ENCODE data around the gene CRCP. TPM values are rescaled to one million over a fixed set of nuclear protein-coding genes. Genes with fewer than 3 reads are reported as not detected.

The CRCP gene
- total and polyA plus RNA-seq, 10 donors: 11.5 to 46.2 (median 41.7) TPM

DNA sequence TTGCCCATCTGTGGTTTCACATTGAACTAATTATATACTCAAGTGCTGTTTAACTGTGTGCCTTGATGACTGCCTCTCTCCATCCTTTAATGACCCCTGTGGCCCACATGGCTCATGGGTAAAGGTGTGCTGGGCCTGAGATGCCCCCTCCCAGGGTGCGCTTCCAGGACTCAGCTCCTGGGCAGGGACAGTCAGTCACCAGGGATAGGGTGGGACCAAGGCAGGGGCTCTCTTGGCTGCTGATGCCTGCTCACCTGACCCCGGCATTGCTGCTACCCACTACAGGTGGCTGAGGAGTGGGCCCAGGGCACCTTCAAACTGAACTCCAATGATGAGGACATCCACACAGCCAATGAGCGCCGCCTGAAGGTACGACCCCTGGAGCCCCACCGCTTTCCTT lies 32.6 kb upstream of the CRCP start:
- TF ChIP-seq, protein P1, sequence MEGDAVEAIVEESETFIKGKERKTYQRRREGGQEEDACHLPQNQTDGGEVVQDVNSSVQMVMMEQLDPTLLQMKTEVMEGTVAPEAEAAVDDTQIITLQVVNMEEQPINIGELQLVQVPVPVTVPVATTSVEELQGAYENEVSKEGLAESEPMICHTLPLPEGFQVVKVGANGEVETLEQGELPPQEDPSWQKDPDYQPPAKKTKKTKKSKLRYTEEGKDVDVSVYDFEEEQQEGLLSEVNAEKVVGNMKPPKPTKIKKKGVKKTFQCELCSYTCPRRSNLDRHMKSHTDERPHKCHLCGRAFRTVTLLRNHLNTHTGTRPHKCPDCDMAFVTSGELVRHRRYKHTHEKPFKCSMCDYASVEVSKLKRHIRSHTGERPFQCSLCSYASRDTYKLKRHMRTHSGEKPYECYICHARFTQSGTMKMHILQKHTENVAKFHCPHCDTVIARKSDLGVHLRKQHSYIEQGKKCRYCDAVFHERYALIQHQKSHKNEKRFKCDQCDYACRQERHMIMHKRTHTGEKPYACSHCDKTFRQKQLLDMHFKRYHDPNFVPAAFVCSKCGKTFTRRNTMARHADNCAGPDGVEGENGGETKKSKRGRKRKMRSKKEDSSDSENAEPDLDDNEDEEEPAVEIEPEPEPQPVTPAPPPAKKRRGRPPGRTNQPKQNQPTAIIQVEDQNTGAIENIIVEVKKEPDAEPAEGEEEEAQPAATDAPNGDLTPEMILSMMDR (IDR thresholded peaks at IDR 0.05 in 8 of 11, conservative IDR thresholded peaks at IDR 0.05 in 3 of 11): no peak
- TF ChIP-seq POLR2A (IDR thresholded peaks at IDR 0.05) (no peak), POLR2AphosphoS5 (IDR thresholded peaks at IDR 0.05) (no peak)

DNA sequence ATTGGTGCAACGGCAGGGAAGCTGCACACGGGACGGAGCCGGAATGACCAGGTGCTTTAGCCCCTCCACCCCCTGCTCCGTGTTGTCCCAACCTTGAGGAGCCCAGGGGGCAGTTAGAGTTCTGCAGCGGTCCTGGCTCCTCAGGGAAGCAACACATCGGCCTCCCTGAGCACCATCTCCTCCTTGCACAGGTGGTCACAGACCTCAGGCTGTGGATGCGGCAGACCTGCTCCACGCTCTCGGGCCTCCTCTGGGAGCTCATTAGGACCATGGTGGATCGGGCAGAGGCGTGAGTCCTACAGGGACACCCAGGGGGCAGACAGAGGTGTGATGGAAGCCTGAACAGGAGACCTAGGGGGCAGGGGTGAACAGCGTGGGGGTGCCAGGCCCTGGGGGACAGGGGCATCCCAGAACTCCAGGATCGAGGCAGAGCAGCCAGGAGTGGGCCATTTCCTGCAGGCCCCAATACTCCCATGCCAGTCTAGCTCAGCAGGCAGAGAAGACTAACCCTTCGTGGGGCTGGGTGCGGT lies 31.7 kb upstream of the CRCP start:
- peak; percentile 60 for DNase-seq
- peaks cover 0 to 97% (median 42%) of the 10 kb centered on the region in 6 donors for H3K36me3 ChIP-seq

More for the DNA sequence above, 32.6 kb upstream of the CRCP start:
- H3K9me3 ChIP-seq: no peaks in the 10 kb centered on the region
- peaks cover under 1 to 13% (median 4%) of the 10 kb centered on the region in 6 donors for H3K4me1 ChIP-seq
- H3K36me3 ChIP-seq: peaks cover 0 to 90% (median 42%) of the 10 kb centered on the region in 6 donors
- 94 to 98% (median 96%) methylated on average over 6 of the region's 6 CpGs for WGBS, 5 donors
- intact Hi-C loops (cut with DNase I; ENCODE audit: low total_unique reads): no loop called here
- H3K27ac ChIP-seq: no peak overlapping the region
- no peaks in the 10 kb centered on the region for H3K27me3 ChIP-seq (replicated peaks in 1 of 7)
- no peak overlapping the region for H3K4me3 ChIP-seq
- DNase-seq: peak; percentile 24

DNA sequence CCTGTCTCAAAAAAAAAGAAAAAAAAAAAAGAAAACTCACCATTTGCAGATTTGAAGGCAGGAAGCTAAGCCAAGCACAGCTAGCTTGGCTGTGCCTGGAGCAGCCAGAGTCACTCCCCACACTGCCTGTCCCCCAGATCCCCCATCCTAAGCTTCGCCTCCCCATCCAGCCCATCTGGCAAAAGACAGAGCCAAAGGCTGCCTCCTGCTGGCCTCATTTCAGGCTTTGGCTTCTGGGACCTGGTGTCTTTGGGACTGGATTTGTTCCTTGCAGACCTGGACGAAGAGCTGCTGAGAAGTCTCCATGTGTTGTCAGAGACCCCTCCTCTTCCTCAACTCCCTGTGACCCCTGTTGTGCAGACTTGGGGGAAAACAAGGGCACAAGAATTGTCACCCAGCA lies 31.0 kb upstream of the CRCP start:
- Histone ChIP-seq H3K4me3 (no peak overlapping the region), H3K4me1 (no peaks in the 10 kb centered on the region), H3K27me3 (replicated peaks in 1 of 7) (no peaks in the 10 kb centered on the region), H3K36me3 (peaks cover 0 to 98% (median 42%) of the 10 kb centered on the region in 6 donors), H3K27ac (no peak overlapping the region), H3K9me3 (no peaks in the 10 kb centered on the region)
- intact Hi-C loops (cut with DNase I; ENCODE audit: low total_unique reads): no loop called here
- WGBS, 5 donors: 87 to 100% (median 89%) methylated on average over 2 of the region's 2 CpGs
- TF ChIP-seq POLR2AphosphoS5 (IDR thresholded peaks at IDR 0.05) (no peak), POLR2A (IDR thresholded peaks at IDR 0.05) (no peak)
- TF ChIP-seq, protein P1 (IDR thresholded peaks at IDR 0.05 in 8 of 11, conservative IDR thresholded peaks at IDR 0.05 in 3 of 11): no peak
- peak; percentile 41 for DNase-seq

More for the DNA sequence above, 31.7 kb upstream of the CRCP start:
- H3K4me1 ChIP-seq: peaks cover 0 to 4% (median 0%) of the 10 kb centered on the region in 6 donors
- H3K27ac ChIP-seq: no peak overlapping the region
- TF ChIP-seq POLR2AphosphoS5 (IDR thresholded peaks at IDR 0.05): no peak
- TF ChIP-seq POLR2A (IDR thresholded peaks at IDR 0.05): no peak
- TF ChIP-seq, protein P1 (IDR thresholded peaks at IDR 0.05 in 8 of 11, conservative IDR thresholded peaks at IDR 0.05 in 3 of 11): no peak
- no peaks in the 10 kb centered on the region for H3K27me3 ChIP-seq (replicated peaks in 1 of 7)
- no peaks in the 10 kb centered on the region for H3K9me3 ChIP-seq
- H3K4me3 ChIP-seq: no peak overlapping the region
- intact Hi-C loops (cut with DNase I; ENCODE audit: low total_unique reads): no loop called here
- WGBS, 5 donors: 91 to 98% (median 96%) methylated on average over 14 to 16 of the region's 16 CpGs

DNA sequence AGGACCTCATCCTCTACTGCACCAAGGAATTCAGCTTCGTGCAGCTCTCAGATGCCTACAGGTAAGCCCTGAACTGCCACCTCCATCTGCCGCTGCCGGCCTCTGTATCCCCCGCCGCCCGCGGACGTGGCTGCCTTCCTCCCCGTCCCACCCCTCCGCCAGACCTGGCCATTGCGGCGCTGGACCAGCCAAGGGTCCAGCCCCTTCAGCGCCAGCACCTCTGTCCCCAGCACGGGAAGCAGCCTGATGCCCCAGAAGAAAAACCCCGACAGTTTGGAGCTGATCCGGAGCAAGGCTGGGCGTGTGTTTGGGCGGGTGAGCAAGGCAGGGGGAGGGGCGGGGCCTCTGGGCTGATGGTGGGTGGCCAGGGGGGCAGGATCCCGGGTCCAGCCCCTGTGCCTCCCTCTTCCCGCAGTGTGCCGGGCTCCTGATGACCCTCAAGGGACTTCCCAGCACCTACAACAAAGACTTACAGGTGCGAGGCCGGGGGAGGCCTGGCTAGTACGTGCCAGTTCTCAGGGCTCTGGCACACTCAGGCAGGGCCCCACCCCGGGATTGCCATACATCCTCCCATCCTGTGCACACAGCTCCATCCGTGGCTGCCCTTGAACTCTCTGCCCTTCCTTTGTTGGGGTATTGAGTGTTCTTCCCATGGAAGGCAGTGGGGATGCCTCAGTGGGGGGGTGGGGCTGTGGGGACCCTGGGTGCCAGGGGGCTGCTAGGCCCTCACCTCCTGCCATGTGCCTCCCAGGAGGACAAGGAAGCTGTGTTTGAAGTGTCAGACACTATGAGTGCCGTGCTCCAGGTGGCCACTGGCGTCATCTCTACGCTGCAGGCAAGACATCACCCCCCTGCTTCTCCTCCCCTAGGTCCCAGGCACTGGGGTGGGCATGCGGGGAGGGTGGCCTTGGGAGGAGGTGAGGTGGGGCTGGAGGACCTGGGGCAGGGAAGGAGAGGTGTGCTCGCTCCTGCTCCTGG lies 25.5 kb upstream of the CRCP start:
- intact Hi-C loops (cut with DNase I; ENCODE audit: low total_unique reads): no loop called here
- Histone ChIP-seq H3K27ac (peak overlapping the region in 1 of 8 donors; percentile 24), H3K4me1 (no peaks in the 10 kb centered on the region), H3K36me3 (peaks cover 0 to 94% (median 34%) of the 10 kb centered on the region in 6 donors), H3K4me3 (no peak overlapping the region), H3K9me3 (no peaks in the 10 kb centered on the region), H3K27me3 (replicated peaks in 1 of 7) (no peaks in the 10 kb centered on the region)
- no peak for DNase-seq
- WGBS, 5 donors: 83 to 94% (median 87%) methylated on average over 23 to 32 of the region's 32 CpGs
- TF ChIP-seq, protein P1 (IDR thresholded peaks at IDR 0.05 in 8 of 11, conservative IDR thresholded peaks at IDR 0.05 in 3 of 11): no peak
- peak in 1 of 3 donors; percentile 17 for TF ChIP-seq POLR2AphosphoS5 (IDR thresholded peaks at IDR 0.05)

All from spleen (tissue), 11 donors.